Fibroblast of the aortic adventitia (primary cell): ENCODE data around the gene MRPL38. TPM values are rescaled to one million over a fixed set of nuclear protein-coding genes. Genes with fewer than 3 reads are reported as not detected.

Source experiments
- DNase-seq: peaks from one replicate; pipeline ENCODE4 v3.0.0-alpha.2; 2010; ENCODE audit warnings: low read depth
- H3K4me3 ChIP-seq: 2 replicates; pipeline ENCODE4 v1.5.1; 2011; ENCODE audit warnings: low read depth, mild to moderate bottlenecking, control low read depth, low read length, moderate library complexity
- total RNA-seq: library from RNA; depleted of rRNA; stranded (reverse); fragments of >200 nt; gene quantifications from 2 replicates; pipeline ENCODE4 v1.2.3, GENCODE V29; 2012; ENCODE audit warnings: low replicate concordance
- TF ChIP-seq, protein P1 (sequence below): IDR thresholded peaks from 2 replicates; pipeline ENCODE4 v1.5.1; 2011; ENCODE audit warnings: mild to moderate bottlenecking, low read length, control low read depth, inconsistent platforms; ENCODE audit not compliant: insufficient read depth

MRPL38 gene
- total RNA-seq, 1 donor = 27.0 TPM

DNA sequence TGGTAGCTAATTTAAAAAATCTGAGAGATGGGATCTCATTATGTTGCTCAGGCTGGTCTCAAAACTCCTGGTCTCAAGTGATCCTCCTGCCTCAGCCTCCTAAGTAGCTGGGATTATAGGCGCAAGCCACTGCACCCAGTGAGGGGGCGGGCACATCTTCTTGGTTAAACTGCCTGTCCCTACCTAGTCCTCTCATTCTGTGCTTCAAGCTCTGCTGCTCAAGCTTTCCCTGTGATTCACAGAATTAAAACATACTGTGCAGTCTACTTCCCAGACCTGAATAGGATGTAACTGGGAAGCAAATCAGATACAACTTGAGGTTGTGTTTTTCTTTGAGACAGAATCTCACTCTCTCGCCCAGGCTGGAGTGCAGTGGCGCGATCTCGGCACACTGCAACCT, 2.3 kb downstream of the MRPL38 start:
- no peak overlapping the region for H3K4me3 ChIP-seq
- TF ChIP-seq, protein P1, sequence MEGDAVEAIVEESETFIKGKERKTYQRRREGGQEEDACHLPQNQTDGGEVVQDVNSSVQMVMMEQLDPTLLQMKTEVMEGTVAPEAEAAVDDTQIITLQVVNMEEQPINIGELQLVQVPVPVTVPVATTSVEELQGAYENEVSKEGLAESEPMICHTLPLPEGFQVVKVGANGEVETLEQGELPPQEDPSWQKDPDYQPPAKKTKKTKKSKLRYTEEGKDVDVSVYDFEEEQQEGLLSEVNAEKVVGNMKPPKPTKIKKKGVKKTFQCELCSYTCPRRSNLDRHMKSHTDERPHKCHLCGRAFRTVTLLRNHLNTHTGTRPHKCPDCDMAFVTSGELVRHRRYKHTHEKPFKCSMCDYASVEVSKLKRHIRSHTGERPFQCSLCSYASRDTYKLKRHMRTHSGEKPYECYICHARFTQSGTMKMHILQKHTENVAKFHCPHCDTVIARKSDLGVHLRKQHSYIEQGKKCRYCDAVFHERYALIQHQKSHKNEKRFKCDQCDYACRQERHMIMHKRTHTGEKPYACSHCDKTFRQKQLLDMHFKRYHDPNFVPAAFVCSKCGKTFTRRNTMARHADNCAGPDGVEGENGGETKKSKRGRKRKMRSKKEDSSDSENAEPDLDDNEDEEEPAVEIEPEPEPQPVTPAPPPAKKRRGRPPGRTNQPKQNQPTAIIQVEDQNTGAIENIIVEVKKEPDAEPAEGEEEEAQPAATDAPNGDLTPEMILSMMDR = no peak
- no peak for DNase-seq

DNA sequence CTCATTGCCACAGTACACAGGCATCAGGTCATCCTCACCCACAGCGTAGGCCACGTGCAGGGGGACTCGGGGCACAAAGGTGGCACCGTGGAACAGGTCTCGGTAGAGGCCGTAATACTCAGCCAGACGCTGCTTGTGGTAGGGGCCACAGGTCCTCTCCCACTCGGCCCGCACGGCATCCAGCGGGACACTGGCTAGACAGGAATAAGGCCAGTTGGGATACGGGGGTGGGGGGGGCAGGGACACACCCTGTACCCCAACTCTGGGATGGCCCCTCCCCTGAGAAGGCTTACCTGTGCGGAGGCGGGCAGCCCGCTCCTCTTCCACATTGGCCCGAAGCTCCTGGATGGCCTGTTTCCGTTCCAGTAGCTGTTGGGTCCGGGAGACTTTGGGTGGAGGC, 3.0 kb downstream of the MRPL38 start:
- H3K4me3 ChIP-seq = no peak overlapping the region
- TF ChIP-seq, protein P1 = no peak
- no peak for DNase-seq

DNA sequence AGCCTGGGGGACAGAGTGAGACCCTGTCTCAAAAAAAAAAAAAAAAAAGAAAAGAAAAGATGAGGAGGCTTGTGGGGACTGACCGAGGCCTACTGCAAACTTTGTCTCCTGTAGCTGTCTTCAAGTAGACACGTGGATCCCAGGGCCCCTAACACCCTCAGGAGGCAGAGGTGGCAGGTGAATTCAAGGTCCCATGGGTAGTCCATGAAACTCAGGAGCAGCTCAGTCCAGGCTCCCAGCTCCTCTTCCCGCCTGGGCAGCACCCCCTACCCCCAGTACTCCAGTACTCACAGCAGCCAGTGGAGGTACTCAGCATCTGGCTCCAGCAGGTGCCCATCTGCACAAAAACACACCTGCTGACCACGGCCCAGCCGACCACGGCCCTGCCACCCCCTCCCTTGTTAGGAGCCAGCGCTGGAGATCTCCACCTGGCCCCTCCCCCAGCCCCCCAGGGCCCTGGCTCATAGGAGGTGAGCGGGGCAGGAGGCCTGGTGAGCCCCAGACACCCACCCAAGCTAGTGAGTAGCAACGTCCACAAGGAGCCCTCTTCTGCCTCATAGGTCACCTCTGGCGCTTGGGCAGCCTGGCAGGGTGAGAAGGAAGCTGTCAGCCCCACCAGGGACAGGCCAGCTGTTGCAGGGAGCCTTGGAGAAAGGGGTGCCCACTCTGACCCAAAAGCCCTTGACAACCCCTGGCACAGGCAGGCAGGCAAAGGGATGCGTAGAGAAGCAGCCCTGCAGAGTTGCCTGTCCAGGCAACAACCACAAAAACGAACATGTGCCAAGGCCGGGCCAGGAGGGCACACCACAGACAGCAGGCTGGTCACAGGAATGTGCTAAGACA, 3.8 kb downstream of the MRPL38 start:
- DNase-seq = no peak
- TF ChIP-seq, protein P1 = no peak

DNA sequence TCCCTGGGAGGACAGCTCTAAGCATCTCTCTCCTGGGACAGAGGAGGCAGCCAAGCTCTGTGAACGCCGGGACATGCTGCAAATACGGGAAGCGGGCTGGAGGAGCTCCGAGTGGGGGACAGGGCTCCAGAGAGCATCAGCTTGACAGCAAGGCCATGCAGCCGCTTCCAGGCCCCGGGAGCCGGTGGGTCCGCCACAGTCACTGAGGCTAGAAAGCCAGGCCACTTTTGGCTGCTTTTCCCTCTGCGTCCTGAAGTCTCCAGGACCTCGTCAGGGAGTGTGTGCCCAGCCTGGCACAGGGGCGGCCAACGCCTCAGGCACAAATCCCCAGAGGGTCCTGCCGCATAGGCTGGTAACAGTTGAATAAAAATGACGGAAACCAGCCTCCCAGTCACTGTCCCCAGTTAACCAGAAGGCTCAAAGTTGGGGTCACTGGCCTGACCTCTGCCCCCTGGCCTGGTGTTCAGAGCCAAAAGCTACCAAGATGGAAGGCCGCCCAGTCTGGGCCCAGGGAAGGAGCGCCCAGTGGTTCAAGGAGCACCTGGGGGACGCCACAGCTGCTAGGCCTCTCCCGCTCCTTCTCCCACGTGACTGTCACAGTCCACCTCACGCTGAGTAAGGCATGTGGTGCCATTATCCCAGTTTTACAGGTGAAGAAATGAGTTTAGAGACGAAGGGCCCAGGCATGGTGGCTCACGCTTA, 4.8 kb downstream of the MRPL38 start:
- TF ChIP-seq, protein P1 = no peak
- no peak for DNase-seq
- H3K4me3 ChIP-seq = no peak overlapping the region

More for the DNA sequence above, 3.8 kb downstream of the MRPL38 start:
- H3K4me3 ChIP-seq = no peak overlapping the region

DNA sequence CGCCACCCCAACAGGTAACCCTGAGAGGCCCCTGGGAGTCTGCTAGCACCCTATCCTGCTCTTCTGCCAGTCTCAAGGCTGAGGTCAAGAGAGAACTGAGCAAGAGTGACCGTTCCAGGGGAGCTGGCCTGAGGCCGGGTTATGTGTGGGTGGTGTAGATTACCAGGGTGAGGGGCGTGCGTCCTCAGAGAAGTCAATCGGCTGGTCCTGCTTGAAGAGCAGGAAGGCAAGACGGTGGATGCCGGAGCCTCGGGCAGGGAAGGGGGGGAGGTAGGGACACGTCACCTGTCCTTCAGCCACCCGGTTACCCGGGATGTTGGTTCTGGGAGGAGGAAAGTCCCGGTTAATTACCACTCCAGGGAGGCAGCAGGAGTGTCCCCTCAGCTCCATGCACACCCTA, 5.3 kb downstream of the MRPL38 start:
- TF ChIP-seq, protein P1 = no peak
- DNase-seq = no peak
- no peak overlapping the region for H3K4me3 ChIP-seq

DNA sequence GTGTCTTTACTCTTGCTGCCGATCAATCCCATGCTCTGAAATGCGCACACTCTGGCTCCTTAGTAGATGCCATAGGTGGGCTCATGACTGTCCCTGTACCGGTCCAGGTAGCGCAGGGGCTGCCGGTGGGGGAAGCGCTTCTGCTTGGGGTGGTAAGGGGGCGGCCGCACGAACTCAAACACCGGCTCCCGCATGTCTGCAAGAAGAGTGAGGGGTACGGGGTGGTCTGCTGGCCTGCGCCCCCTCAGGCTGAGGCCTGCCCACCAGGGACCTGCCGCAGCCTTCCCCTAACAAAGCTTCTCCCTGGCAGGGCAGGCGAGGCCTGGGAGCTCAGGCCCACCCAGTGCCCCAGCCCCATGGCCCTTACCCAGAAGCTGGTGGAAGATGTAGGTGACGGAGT, 5.9 kb downstream of the MRPL38 start:
- TF ChIP-seq, protein P1 = no peak
- no peak for DNase-seq
- no peak overlapping the region for H3K4me3 ChIP-seq
